GM12873 (cell line): ENCODE results near the gene FNDC3B.

Experiments
- TF ChIP-seq, protein P1 (sequence below): IDR thresholded peaks from 2 replicates; pipeline ENCODE4 v1.5.1; 2012; ENCODE audit warnings: low read depth, mild to moderate bottlenecking, moderate library complexity, low read length, control low read depth; ENCODE audit not compliant: insufficient read depth; ENCODE audit errors: missing control alignments

Gene FNDC3B

DNA sequence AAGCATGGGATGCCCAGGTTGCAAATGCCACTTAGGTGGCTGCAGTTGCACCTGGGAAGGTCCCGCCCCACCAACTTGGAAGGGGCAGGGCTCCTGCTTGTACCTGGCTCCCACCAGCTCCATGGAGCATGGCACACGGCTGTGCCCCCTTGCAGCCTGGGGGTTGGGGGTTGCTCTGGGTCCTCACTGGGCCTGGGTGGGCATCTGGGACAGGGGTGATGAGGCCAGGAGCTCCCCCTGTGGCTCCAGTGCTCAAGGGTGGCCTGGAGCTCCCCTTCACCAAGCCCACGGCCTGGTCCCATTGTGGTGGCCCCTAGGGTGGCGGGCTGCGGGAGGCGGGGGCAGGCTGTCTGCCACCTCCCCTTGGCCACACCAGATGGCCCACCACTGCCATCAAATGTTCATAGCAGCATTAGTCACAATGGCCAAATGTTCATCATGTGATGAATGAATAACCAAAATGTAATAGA is 372.1 kb downstream of the FNDC3B start:
- TF ChIP-seq, protein P1, sequence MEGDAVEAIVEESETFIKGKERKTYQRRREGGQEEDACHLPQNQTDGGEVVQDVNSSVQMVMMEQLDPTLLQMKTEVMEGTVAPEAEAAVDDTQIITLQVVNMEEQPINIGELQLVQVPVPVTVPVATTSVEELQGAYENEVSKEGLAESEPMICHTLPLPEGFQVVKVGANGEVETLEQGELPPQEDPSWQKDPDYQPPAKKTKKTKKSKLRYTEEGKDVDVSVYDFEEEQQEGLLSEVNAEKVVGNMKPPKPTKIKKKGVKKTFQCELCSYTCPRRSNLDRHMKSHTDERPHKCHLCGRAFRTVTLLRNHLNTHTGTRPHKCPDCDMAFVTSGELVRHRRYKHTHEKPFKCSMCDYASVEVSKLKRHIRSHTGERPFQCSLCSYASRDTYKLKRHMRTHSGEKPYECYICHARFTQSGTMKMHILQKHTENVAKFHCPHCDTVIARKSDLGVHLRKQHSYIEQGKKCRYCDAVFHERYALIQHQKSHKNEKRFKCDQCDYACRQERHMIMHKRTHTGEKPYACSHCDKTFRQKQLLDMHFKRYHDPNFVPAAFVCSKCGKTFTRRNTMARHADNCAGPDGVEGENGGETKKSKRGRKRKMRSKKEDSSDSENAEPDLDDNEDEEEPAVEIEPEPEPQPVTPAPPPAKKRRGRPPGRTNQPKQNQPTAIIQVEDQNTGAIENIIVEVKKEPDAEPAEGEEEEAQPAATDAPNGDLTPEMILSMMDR = no peak

DNA sequence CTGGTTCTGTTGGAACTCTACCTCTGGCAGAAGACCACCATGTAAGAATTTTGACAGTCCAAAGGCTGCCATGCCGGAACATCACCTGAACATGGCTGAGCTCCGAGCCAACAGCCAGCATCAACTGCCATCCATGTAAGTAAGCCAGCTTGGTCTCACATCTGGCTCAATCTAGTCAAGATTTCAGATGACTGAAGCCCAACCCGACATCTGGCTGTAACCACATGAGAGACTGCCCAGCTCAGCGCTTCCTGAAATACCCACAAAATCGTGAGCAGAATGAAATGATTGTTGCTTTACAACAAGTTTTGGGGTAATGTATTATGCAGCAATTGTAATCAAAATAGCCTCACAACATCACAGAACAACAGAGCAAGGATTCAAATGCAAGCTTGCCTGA is 375.9 kb downstream of the FNDC3B start:
- TF ChIP-seq, protein P1 = no peak

DNA sequence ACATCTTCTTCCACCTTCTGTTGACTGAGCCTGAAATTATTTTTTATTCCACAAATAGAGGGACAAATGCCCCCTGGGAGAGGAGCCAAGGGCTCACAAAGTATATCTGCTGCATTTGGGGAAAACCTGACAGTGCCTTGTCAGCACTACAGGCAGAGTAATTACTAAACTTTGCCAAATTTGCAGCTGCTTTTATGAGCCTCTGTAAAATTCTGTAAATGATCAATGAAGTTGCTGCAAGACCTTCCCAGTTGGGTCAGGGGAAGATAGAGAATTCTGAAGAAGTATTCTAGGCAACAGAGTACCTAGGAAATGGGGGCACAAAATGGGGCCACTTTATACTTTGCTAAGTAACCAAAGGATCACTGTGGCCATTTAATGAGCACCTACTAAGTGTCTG is 398.3 kb downstream of the FNDC3B start:
- TF ChIP-seq, protein P1 = no peak

DNA sequence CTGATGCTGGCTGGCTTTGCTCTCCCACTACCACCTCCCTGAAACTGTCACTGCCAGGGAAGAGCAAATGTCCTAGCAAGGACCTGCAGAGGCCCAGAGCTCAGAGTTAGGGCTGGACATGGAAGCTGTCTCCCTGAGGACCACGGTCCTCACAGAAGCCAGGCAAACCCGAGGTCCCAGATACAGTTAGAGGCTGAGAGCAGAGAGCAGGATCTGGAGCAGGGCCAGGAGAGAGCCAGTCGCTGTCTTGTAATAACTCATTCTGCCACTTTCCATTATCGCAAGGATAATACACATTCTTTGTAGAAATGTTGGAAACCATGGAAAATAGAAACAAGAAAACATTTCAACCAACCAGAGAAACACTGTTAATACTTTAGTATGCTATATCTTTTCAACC is 398.8 kb downstream of the FNDC3B start:
- TF ChIP-seq, protein P1 = no peak

DNA sequence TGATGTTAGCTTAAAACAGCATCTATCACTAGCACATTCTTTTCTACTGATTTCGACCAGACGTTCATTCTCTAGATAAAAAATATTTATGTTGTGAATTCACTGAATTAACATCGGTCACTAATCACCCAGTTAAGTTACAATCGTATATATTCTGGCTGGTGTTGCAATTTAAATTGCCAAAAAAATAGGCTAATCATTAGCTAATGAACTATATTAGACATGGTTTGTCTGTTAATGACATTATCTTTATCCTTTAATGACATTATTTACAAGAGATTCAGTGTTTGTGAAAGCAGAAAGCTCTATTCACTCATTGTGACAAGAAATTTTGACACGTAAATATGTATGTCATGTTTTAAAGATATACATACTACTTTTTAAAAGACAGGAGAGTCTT is 402.2 kb downstream of the FNDC3B start:
- TF ChIP-seq, protein P1 = no peak

DNA sequence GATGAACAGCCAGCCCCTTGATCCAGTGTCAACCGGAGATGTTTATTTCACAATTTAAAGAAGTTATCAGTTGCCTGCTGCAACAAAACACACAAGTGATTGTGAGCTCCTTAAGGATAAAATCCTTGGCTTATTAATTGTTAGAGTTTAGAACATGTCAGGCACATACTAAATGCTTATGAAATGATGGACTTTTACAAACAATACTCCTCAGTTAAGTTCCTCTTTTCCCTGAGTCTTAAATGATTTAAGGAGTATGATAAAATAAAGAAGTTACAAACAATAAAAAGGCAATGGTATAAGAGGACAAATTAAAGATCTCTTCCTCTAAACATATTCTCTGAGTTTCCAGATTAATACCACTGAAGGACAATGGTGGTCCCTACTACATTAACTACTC is 403.2 kb downstream of the FNDC3B start:
- TF ChIP-seq, protein P1 = no peak

DNA sequence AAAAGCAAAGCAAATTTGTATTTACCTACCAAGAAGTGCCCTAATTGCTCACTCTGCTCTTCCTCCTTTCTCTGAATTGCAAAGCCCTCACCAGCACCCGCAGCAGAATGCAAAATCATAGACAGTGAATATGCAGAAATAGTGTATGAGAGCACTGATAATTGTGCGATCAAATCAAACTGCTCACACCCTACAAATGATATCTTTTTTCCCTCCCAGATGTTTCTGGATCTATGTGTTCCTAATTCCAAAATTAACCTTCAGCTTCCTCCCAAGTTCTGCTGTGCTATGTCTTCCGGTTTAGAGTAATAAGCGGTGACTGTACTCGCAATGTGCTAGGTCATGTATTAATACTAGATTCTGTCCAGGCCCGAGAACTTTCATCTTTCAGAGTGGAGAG is 405.4 kb downstream of the FNDC3B start:
- TF ChIP-seq, protein P1 = no peak
